ENCODE measurements around the gene LZTS2. TPM values are rescaled to one million over a fixed set of nuclear protein-coding genes. Genes with fewer than 3 reads are reported as not detected.

The LZTS2 gene
- total RNA-seq, 1 experiment from 2014 or later, result 49.1 TPM

- H3K4me1 ChIP-seq (ENCODE audit: insufficient read depth, low read length, poor library complexity, severe bottlenecking), result peaks cover 7% of the 10 kb centered on the region
- intact Hi-C loops (cut with micrococcal nuclease; ENCODE audit: unreplicated experiment), result no loop called here
- no peak overlapping the region for H3K4me3 ChIP-seq (ENCODE audit: low read depth, low read length, poor library complexity, severe bottlenecking)
- H3K9me3 ChIP-seq (ENCODE audit: low read depth, low read length, poor library complexity, severe bottlenecking), result no peaks in the 10 kb centered on the region
- CTCF ChIA-PET, result interaction anchor here (0.6 kb wide), 1 partner anchor 581 kb away, joined by 8 read pairs; no protein-coding TSS in a partner anchor
- TF ChIP-seq, protein P1, sequence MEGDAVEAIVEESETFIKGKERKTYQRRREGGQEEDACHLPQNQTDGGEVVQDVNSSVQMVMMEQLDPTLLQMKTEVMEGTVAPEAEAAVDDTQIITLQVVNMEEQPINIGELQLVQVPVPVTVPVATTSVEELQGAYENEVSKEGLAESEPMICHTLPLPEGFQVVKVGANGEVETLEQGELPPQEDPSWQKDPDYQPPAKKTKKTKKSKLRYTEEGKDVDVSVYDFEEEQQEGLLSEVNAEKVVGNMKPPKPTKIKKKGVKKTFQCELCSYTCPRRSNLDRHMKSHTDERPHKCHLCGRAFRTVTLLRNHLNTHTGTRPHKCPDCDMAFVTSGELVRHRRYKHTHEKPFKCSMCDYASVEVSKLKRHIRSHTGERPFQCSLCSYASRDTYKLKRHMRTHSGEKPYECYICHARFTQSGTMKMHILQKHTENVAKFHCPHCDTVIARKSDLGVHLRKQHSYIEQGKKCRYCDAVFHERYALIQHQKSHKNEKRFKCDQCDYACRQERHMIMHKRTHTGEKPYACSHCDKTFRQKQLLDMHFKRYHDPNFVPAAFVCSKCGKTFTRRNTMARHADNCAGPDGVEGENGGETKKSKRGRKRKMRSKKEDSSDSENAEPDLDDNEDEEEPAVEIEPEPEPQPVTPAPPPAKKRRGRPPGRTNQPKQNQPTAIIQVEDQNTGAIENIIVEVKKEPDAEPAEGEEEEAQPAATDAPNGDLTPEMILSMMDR (conservative IDR thresholded peaks at IDR 0.05; ENCODE audit: low read depth, low read length), result no peak
- TF ChIP-seq EZH2 (IDR thresholded peaks at IDR 0.05; ENCODE audit: borderline replicate concordance, low read depth, low read length, poor library complexity, severe bottlenecking), result no peak
- H3K27me3 ChIP-seq (replicated peaks; ENCODE audit: insufficient read depth, low read depth, low read length, poor library complexity), result no peaks in the 10 kb centered on the region
- no TSS peak for BruUV-seq (replicated peaks)
- no peak for DNase-seq (ENCODE audit: low spot score)
- H3K36me3 ChIP-seq (ENCODE audit: insufficient read depth, low read length, poor library complexity, severe bottlenecking), result no peaks in the 10 kb centered on the region
- no peak overlapping the region for H3K27ac ChIP-seq (ENCODE audit: low read depth, low read length, poor library complexity, severe bottlenecking)
- POLR2A ChIA-PET (ENCODE audit: low non-redundant PET), result interaction anchor here (0.7 kb wide), 1 partner anchor 14 kb away, joined by 7 read pairs; the partner anchor contains the start of gene PDZD7
Measured at GRCh38 chr10:101016814-101017213, 17.2 kb downstream of the LZTS2 start.

DNA sequence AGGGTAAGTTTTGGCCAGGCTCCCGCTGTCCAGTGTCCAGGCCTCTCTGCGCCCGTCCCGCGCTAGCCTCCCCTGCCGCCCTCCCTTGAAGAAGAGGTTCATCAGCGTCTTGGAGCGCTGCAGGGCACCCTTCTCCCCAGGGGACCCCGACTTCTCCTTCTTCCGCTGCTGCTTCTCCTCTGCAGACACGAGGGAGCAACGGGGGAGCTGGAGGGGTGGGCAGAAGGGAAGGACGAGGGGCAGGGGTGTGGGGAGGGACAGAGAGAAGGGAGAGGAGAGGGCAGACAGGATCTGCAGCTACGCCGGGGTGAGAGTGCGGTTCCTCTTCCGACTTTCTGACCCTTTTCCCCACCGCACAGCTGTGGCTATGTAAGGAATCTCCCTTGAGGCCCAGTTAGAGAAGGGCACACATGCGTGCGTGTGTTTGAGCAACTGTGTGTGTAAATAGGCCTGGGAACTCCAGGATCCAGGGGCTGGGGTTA lies 18.6 kb downstream of the LZTS2 start:
- BruUV-seq (replicated peaks), result no TSS peak
- no peaks in the 10 kb centered on the region for H3K9me3 ChIP-seq (ENCODE audit: low read depth, low read length, poor library complexity, severe bottlenecking)
- ChIA-PET CTCF (interaction anchor here (0.6 to 0.8 kb wide), 3 partner anchors 14 to 464 kb away, joined by 3 to 7 read pairs (median 6); no protein-coding TSS in a partner anchor), POLR2A (ENCODE audit: low non-redundant PET) (no interaction called here)
- TF ChIP-seq EZH2 (IDR thresholded peaks at IDR 0.05; ENCODE audit: borderline replicate concordance, low read depth, low read length, poor library complexity, severe bottlenecking), result no peak
- TF ChIP-seq, protein P1 (conservative IDR thresholded peaks at IDR 0.05; ENCODE audit: low read depth, low read length), result no peak
- no peaks in the 10 kb centered on the region for H3K27me3 ChIP-seq (replicated peaks; ENCODE audit: insufficient read depth, low read depth, low read length, poor library complexity)
- no peak overlapping the region for H3K27ac ChIP-seq (ENCODE audit: low read depth, low read length, poor library complexity, severe bottlenecking)
- DNase-seq (ENCODE audit: low spot score), result no peak
- H3K4me1 ChIP-seq (ENCODE audit: insufficient read depth, low read length, poor library complexity, severe bottlenecking), result peaks cover 5% of the 10 kb centered on the region
- H3K4me3 ChIP-seq (ENCODE audit: low read depth, low read length, poor library complexity, severe bottlenecking), result no peak overlapping the region
- intact Hi-C loops (cut with micrococcal nuclease; ENCODE audit: unreplicated experiment), result no loop called here
- H3K36me3 ChIP-seq (ENCODE audit: insufficient read depth, low read length, poor library complexity, severe bottlenecking), result no peaks in the 10 kb centered on the region

- H3K36me3 ChIP-seq (ENCODE audit: insufficient read depth, low read length, poor library complexity, severe bottlenecking), result no peaks in the 10 kb centered on the region
Measured at GRCh38 chr10:101018600-101019439, 19.2 kb downstream of the LZTS2 start.

More at GRCh38 chr10:101018600-101019439, 19.2 kb downstream of the LZTS2 start:
- Histone ChIP-seq H3K4me1 (ENCODE audit: insufficient read depth, low read length, poor library complexity, severe bottlenecking) (no peaks in the 10 kb centered on the region), H3K4me3 (ENCODE audit: low read depth, low read length, poor library complexity, severe bottlenecking) (no peak overlapping the region), H3K9me3 (ENCODE audit: low read depth, low read length, poor library complexity, severe bottlenecking) (no peaks in the 10 kb centered on the region), H3K27ac (ENCODE audit: low read depth, low read length, poor library complexity, severe bottlenecking) (no peak overlapping the region), H3K27me3 (replicated peaks; ENCODE audit: insufficient read depth, low read depth, low read length, poor library complexity) (no peaks in the 10 kb centered on the region)
- DNase-seq (ENCODE audit: low spot score), result peak; percentile 88
- ChIA-PET POLR2A (ENCODE audit: low non-redundant PET) (no interaction called here), CTCF (interaction anchor here (0.8 to 1.0 kb wide), 4 partner anchors 10 to 123 kb away, joined by 3 to 11 read pairs (median 6); partner anchors contain the start of genes PDZD7 and SFXN3)
- no TSS peak for BruUV-seq (replicated peaks)
- intact Hi-C loops (cut with micrococcal nuclease; ENCODE audit: unreplicated experiment), result no loop called here
- TF ChIP-seq, protein P1 (conservative IDR thresholded peaks at IDR 0.05; ENCODE audit: low read depth, low read length), result peak; percentile 92
- TF ChIP-seq EZH2 (IDR thresholded peaks at IDR 0.05; ENCODE audit: borderline replicate concordance, low read depth, low read length, poor library complexity, severe bottlenecking), result no peak
